ENCODE measurements around the gene PTPN23. TPM values are rescaled to one million over a fixed set of nuclear protein-coding genes. Genes with fewer than 3 reads are reported as not detected.

The PTPN23 gene
- total and polyA plus RNA-seq, 2 of the 13 experiments (the other 11 are each of a cell fraction or from before 2014, with no cell fraction given): 2.3 to 3.7 TPM

DNA sequence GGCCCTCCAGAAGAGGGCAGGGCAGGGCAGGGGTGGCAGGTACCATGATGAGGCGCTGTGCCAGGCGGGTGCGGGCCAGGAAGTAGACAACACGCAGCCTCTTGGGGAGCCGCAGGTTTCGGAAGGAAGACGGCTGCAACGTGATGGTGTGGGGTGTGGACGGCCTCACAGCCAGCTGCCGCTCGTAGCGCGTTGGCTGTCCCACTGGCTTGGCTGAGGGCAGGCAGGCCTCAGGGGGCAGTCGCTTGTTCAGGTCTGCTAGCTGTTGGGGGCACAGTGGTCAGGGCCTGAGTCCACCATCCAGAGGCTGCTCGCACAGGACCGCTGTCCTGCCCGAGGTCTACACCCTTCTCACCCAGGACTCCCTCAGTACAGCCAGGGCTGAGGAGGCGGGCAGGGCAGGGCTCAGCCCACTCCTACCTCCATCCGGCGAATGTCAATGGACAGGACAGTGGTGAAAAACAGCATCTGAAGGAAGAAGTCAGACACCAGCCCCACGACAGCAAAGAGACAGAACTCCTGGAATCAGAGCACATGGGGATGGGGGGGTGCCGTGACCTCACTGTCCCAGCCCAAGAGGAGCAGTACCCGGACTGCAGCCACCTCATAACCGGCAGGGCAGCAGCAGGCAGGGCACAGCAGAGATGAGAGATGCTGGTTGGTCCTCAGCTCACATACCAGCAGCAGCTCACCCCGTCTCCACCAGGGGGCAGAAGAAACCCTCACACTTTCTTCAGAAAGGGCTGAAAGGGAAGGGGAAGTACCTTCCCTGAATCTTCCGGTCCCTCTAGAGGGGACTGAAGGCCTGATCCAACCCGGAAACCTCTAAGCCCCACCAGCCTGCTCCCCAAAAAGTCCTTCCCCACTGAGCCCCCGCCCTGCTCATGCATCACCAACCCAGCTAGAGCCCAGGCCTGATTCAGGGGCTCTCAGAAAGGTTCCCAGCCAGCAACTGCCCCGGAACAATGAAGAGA, 40.0 kb downstream of the PTPN23 start (continued):
- TF ChIP-seq ZNF280D (CRISPR knock-in tag; IDR thresholded peaks at IDR 0.05) (no peak), POLR2AphosphoS2 (IDR thresholded peaks at IDR 0.05; ENCODE audit: low read depth, low read length) (no peak), DNMT3B (CRISPR knock-in tag; conservative IDR thresholded peaks at IDR 0.05) (no peak), PLSCR1 (CRISPR knock-in tag; IDR thresholded peaks at IDR 0.05; ENCODE audit: borderline replicate concordance) (no peak), SALL2 (CRISPR knock-in tag; IDR thresholded peaks at IDR 0.05) (no peak; the same call in 1 of the 2 replicates), ZNF329 (CRISPR knock-in tag; IDR thresholded peaks at IDR 0.05; ENCODE audit: low read depth) (no peak), EHMT2 (IDR thresholded peaks at IDR 0.05; ENCODE audit: borderline replicate concordance, low read depth, low read length) (no peak), ZNF296 (CRISPR knock-in tag; conservative IDR thresholded peaks at IDR 0.05) (no peak), ZNF772 (CRISPR knock-in tag; IDR thresholded peaks at IDR 0.05) (no peak), PHF5A (CRISPR knock-in tag; IDR thresholded peaks at IDR 0.05; ENCODE audit: low read depth, unreplicated experiment) (no peak)
- TF ChIP-seq, protein P1, sequence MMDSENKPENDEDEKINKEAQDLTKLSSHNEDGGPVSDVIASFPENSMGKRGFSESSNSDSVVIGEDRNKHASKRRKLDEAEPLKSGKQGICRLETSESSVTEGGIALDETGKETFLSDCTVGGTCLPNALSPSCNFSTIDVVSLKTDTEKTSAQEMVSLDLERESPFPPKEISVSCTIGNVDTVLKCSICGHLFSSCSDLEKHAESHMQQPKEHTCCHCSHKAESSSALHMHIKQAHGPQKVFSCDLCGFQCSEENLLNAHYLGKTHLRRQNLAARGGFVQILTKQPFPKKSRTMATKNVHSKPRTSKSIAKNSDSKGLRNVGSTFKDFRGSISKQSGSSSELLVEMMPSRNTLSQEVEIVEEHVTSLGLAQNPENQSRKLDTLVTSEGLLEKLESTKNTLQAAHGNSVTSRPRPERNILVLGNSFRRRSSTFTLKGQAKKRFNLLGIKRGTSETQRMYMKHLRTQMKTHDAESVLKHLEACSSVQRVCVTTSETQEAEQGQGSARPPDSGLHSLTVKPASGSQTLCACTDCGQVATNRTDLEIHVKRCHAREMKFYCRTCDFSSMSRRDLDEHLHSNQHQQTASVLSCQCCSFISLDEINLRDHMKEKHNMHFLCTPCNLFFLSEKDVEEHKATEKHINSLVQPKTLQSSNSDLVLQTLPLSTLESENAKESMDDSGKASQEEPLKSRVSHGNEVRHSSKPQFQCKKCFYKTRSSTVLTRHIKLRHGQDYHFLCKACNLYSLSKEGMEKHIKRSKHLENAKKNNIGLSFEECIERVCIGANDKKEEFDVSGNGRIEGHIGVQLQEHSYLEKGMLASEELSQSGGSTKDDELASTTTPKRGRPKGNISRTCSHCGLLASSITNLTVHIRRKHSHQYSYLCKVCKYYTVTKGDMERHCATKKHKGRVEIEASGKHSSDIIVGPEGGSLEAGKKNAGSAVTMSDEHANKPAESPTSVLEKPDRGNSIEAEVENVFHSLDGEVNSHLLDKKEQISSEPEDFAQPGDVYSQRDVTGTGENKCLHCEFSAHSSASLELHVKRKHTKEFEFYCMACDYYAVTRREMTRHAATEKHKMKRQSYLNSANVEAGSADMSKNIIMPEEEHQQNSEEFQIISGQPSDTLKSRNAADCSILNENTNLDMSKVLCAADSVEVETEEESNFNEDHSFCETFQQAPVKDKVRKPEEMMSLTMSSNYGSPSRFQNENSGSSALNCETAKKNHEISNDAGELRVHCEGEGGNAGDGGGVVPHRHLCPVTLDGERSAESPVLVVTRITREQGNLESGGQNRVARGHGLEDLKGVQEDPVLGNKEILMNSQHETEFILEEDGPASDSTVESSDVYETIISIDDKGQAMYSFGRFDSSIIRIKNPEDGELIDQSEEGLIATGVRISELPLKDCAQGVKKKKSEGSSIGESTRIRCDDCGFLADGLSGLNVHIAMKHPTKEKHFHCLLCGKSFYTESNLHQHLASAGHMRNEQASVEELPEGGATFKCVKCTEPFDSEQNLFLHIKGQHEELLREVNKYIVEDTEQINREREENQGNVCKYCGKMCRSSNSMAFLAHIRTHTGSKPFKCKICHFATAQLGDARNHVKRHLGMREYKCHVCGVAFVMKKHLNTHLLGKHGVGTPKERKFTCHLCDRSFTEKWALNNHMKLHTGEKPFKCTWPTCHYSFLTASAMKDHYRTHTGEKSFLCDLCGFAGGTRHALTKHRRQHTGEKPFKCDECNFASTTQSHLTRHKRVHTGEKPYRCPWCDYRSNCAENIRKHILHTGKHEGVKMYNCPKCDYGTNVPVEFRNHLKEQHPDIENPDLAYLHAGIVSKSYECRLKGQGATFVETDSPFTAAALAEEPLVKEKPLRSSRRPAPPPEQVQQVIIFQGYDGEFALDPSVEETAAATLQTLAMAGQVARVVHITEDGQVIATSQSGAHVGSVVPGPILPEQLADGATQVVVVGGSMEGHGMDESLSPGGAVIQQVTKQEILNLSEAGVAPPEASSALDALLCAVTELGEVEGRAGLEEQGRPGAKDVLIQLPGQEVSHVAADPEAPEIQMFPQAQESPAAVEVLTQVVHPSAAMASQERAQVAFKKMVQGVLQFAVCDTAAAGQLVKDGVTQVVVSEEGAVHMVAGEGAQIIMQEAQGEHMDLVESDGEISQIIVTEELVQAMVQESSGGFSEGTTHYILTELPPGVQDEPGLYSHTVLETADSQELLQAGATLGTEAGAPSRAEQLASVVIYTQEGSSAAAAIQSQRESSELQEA (CRISPR knock-in tag; IDR thresholded peaks at IDR 0.05; ENCODE audit: not compliant biosample characterization): no peak
- TF ChIP-seq, protein P2, sequence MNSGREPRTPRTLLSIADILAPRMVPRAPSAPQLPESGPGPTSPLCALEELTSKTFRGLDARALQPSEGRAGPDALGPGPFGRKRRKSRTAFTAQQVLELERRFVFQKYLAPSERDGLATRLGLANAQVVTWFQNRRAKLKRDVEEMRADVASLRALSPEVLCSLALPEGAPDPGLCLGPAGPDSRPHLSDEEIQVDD (CRISPR knock-in tag; IDR thresholded peaks at IDR 0.05; ENCODE audit: borderline replicate concordance): no peak

All from HepG2 (cell line).